ENCODE measurements around the gene CELF4. TPM values are rescaled to one million over a fixed set of nuclear protein-coding genes. Genes with fewer than 3 reads are reported as not detected.

The CELF4 gene
- total RNA-seq, 3 donors from 2014 or later (not counting 1 experiment from before 2014, with no cell fraction given) = not detected

DNA sequence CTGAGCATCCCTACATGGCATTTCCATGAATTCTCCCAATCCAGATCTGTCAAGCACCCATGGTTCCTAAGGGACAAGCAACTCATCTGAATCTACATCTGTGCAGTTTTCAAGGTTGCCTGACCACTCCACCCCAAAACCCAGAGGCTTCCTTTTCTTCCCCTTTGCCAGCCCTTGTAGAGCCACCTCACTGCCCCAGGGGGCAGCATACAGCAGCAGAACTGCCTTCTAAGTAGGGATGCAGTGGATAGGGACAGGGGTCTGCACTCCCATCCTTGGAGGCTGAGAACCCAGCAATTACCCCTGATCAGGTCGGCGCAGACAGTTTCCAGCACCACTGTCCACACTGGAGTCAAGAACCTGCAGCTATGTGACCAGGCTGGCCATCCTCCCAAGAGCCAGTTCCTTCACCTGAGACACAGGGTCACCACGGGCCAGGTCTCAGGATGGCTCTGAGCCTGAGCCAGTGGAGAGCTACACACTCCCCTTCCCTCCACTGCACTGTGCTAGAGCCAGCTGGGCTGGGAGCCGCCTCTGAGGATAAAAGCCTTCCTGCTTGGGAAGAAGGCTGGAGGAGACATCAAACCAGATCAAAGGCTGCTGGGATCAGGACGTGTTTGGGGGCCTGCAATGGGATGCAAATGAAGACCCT, 283.1 kb downstream of the CELF4 start:
- DNase-seq = no peak
- Histone ChIP-seq H3K27ac (ENCODE audit: low read length) (no peak overlapping the region), H3K36me3 (ENCODE audit: control insufficient read depth, insufficient read depth, low read length) (no peaks in the 10 kb centered on the region), H3K9me3 (ENCODE audit: control insufficient read depth, insufficient read depth, low read length) (no peaks in the 10 kb centered on the region), H3K27me3 (ENCODE audit: control insufficient read depth, insufficient read depth, low read length) (no peaks in the 10 kb centered on the region), H3K4me3 (ENCODE audit: low read length) (no peak overlapping the region), H3K4me1 (ENCODE audit: control insufficient read depth, insufficient read depth, low read length) (no peaks in the 10 kb centered on the region)
- 55% methylated on average over 5 of the region's 5 CpGs for WGBS (ENCODE audit: insufficient coverage)
- Mint-ChIP-seq H3K4me3 (no peak overlapping the region), H3K36me3 (no peaks in the 10 kb centered on the region), H3K27ac (no peak overlapping the region), H3K9me3 (peaks cover 0 to 4% of the 10 kb centered on the region in 2 donors), H3K4me1 (no peaks in the 10 kb centered on the region), H3K27me3 (ENCODE audit: low read depth in 2 of 2) (peaks cover 0 to 4% of the 10 kb centered on the region in 2 donors)
- ATAC-seq = no peak
- TF ChIP-seq, protein P1, sequence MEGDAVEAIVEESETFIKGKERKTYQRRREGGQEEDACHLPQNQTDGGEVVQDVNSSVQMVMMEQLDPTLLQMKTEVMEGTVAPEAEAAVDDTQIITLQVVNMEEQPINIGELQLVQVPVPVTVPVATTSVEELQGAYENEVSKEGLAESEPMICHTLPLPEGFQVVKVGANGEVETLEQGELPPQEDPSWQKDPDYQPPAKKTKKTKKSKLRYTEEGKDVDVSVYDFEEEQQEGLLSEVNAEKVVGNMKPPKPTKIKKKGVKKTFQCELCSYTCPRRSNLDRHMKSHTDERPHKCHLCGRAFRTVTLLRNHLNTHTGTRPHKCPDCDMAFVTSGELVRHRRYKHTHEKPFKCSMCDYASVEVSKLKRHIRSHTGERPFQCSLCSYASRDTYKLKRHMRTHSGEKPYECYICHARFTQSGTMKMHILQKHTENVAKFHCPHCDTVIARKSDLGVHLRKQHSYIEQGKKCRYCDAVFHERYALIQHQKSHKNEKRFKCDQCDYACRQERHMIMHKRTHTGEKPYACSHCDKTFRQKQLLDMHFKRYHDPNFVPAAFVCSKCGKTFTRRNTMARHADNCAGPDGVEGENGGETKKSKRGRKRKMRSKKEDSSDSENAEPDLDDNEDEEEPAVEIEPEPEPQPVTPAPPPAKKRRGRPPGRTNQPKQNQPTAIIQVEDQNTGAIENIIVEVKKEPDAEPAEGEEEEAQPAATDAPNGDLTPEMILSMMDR (IDR thresholded peaks at IDR 0.05) = no peak
- intact Hi-C loops (cut with micrococcal nuclease) = no loop called here

DNA sequence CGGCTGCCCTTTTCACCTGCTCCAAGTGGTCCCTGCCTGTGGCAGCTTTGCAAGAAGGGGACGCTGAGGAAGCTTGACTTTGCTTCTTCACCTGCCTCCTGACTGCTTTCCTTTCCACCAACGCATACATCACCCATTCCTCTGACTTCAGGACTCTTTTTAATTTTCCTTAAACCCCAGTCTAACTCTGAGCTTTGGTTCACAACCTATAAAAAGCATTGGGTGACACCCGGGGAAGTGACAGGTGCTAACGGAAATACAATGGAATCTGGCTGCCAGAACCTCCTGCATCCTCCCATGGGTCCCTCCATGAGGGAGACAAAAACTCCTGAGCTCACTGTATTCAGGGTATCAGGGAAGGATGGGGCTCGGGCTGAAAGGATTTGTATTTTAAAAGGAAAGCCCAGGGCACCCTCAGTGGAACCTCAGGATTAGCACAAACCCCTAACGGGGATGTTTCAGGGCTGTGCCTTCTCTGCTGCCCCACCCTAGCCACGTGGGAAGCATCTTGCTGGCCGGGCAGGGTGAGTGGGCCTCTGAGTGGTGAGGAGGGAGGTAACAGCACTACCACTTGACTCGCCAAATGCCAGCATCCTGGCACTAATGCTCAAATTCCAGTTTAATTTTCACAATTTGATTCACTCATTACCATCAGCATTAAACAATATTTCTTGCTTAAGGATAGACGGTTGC, 284.8 kb downstream of the CELF4 start:
- no peaks in the 10 kb centered on the region for H3K36me3 ChIP-seq (ENCODE audit: control insufficient read depth, insufficient read depth, low read length)
- H3K4me1 ChIP-seq (ENCODE audit: control insufficient read depth, insufficient read depth, low read length) = no peaks in the 10 kb centered on the region
- H3K27me3 ChIP-seq (ENCODE audit: control insufficient read depth, insufficient read depth, low read length) = no peaks in the 10 kb centered on the region
- H3K9me3 Mint-ChIP-seq = peaks cover 0 to 4% of the 10 kb centered on the region in 2 donors
- H3K36me3 Mint-ChIP-seq = no peaks in the 10 kb centered on the region
- ATAC-seq (no peak), DNase-seq (no peak)
- TF ChIP-seq, protein P1 (IDR thresholded peaks at IDR 0.05) = no peak
- H3K27me3 Mint-ChIP-seq (ENCODE audit: low read depth in 2 of 2) = peaks cover 5 to 8% of the 10 kb centered on the region in 2 donors
- no peak overlapping the region for H3K27ac ChIP-seq (ENCODE audit: low read length)
- H3K4me3 Mint-ChIP-seq = no peak overlapping the region
- H3K4me1 Mint-ChIP-seq = no peaks in the 10 kb centered on the region
- no peak overlapping the region for H3K4me3 ChIP-seq (ENCODE audit: low read length)
- H3K9me3 ChIP-seq (ENCODE audit: control insufficient read depth, insufficient read depth, low read length) = no peaks in the 10 kb centered on the region
- 77% methylated on average over 11 of the region's 11 CpGs for WGBS (ENCODE audit: insufficient coverage)
- intact Hi-C loops (cut with micrococcal nuclease) = no loop called here
- no peak overlapping the region for H3K27ac Mint-ChIP-seq

DNA sequence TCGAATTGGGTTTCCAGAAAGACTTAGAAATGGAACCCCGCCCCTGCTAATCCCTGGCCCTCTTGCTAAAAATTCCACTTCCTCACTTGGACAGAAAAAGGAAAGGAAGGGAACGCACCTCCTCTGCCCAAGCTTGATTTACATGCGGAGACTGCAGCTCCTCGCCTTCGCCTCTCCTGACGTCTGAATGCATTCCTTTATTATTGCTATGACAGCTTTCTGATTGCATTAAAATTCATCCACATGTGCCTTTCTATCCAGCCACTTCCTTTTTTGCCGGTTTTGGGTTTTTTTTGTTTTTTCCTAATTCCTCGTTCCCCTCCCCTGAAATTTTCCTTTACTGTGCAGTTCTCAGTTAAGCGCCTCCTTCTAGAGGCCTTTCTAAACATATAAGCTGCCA, 287.8 kb downstream of the CELF4 start:
- Histone ChIP-seq H3K4me3 (ENCODE audit: low read length) (no peak overlapping the region), H3K27me3 (ENCODE audit: control insufficient read depth, insufficient read depth, low read length) (peaks cover 2% of the 10 kb centered on the region), H3K9me3 (ENCODE audit: control insufficient read depth, insufficient read depth, low read length) (no peaks in the 10 kb centered on the region), H3K4me1 (ENCODE audit: control insufficient read depth, insufficient read depth, low read length) (no peaks in the 10 kb centered on the region), H3K27ac (ENCODE audit: low read length) (no peak overlapping the region), H3K36me3 (ENCODE audit: control insufficient read depth, insufficient read depth, low read length) (no peaks in the 10 kb centered on the region)
- TF ChIP-seq, protein P1 (IDR thresholded peaks at IDR 0.05) = no peak
- H3K27ac Mint-ChIP-seq = no peak overlapping the region
- intact Hi-C loops (cut with micrococcal nuclease) = no loop called here
- DNase-seq = no peak
- no peaks in the 10 kb centered on the region for H3K9me3 Mint-ChIP-seq
- WGBS (ENCODE audit: insufficient coverage) = 65% methylated on average over 10 of the region's 10 CpGs
- peaks cover 0 to 4% of the 10 kb centered on the region in 2 donors for H3K4me1 Mint-ChIP-seq
- no peak for ATAC-seq
- H3K4me3 Mint-ChIP-seq = no peak overlapping the region
- no peaks in the 10 kb centered on the region for H3K36me3 Mint-ChIP-seq
- peaks cover 20 to 22% of the 10 kb centered on the region in 2 donors for H3K27me3 Mint-ChIP-seq (ENCODE audit: low read depth in 2 of 2)
